ENCODE results near the gene TRNP1.

The TRNP1 gene

GRCh38 chr1:27016376-27016775 lies 22.9 kb downstream of the TRNP1 start:
- no peak for DNase-seq
- in situ Hi-C loops (cut with MboI; ENCODE audit: low pct_unique_long_range_greater_than_20kb, low sequenced_read_pairs): no loop called here

GRCh38 chr1:27017207-27017606 lies 23.7 kb downstream of the TRNP1 start:
- in situ Hi-C loops (cut with MboI; ENCODE audit: low pct_unique_long_range_greater_than_20kb, low sequenced_read_pairs): no loop called here
- no peak for DNase-seq

- in situ Hi-C loops (cut with MboI; ENCODE audit: low pct_unique_long_range_greater_than_20kb, low sequenced_read_pairs): no loop called here
- no peak for DNase-seq
Observed at GRCh38 chr1:27018316-27018715, 24.8 kb downstream of the TRNP1 start.

GRCh38 chr1:27021354-27022031 lies 28.0 kb downstream of the TRNP1 start:
- in situ Hi-C loops (cut with MboI; ENCODE audit: low pct_unique_long_range_greater_than_20kb, low sequenced_read_pairs): no loop called here
- no peak for DNase-seq

- DNase-seq: no peak
- in situ Hi-C loops (cut with MboI; ENCODE audit: low pct_unique_long_range_greater_than_20kb, low sequenced_read_pairs): no loop called here
Observed at GRCh38 chr1:27025718-27026117, 32.2 kb downstream of the TRNP1 start.

GRCh38 chr1:27026621-27027574 lies 33.4 kb downstream of the TRNP1 start:
- DNase-seq: peak; percentile 77
- in situ Hi-C loops (cut with MboI; ENCODE audit: low pct_unique_long_range_greater_than_20kb, low sequenced_read_pairs): no loop called here

GRCh38 chr1:27027575-27028250 lies 34.2 kb downstream of the TRNP1 start:
- in situ Hi-C loops (cut with MboI; ENCODE audit: low pct_unique_long_range_greater_than_20kb, low sequenced_read_pairs): no loop called here
- DNase-seq: peak; percentile 89

GRCh38 chr1:27029517-27029916 lies 36.0 kb downstream of the TRNP1 start:
- in situ Hi-C loops (cut with MboI; ENCODE audit: low pct_unique_long_range_greater_than_20kb, low sequenced_read_pairs): no loop called here
- DNase-seq: no peak

GRCh38 chr1:27031235-27032118 lies 38.0 kb downstream of the TRNP1 start:
- in situ Hi-C loops (cut with MboI; ENCODE audit: low pct_unique_long_range_greater_than_20kb, low sequenced_read_pairs): no loop called here
- DNase-seq: no peak

- in situ Hi-C loops (cut with MboI; ENCODE audit: low pct_unique_long_range_greater_than_20kb, low sequenced_read_pairs): no loop called here
- DNase-seq: no peak
Observed at GRCh38 chr1:27032119-27032461, 38.6 kb downstream of the TRNP1 start.

GRCh38 chr1:27033043-27033746 lies 39.7 kb downstream of the TRNP1 start:
- in situ Hi-C loops (cut with MboI; ENCODE audit: low pct_unique_long_range_greater_than_20kb, low sequenced_read_pairs): no loop called here

GRCh38 chr1:27035344-27035743 lies 41.9 kb downstream of the TRNP1 start:
- in situ Hi-C loops (cut with MboI; ENCODE audit: low pct_unique_long_range_greater_than_20kb, low sequenced_read_pairs): no loop called here
- DNase-seq: no peak

More at GRCh38 chr1:27033043-27033746, 39.7 kb downstream of the TRNP1 start:
- no peak for DNase-seq

- no peak for DNase-seq
- in situ Hi-C loops (cut with MboI; ENCODE audit: low pct_unique_long_range_greater_than_20kb, low sequenced_read_pairs): no loop called here
Observed at GRCh38 chr1:27036718-27037117, 43.2 kb downstream of the TRNP1 start.

- no peak for DNase-seq
- in situ Hi-C loops (cut with MboI; ENCODE audit: low pct_unique_long_range_greater_than_20kb, low sequenced_read_pairs): no loop called here
Observed at GRCh38 chr1:27037518-27037917, 44.0 kb downstream of the TRNP1 start.

- in situ Hi-C loops (cut with MboI; ENCODE audit: low pct_unique_long_range_greater_than_20kb, low sequenced_read_pairs): no loop called here
- DNase-seq: no peak
Observed at GRCh38 chr1:27038020-27038419, 44.5 kb downstream of the TRNP1 start.

GRCh38 chr1:27042670-27043069 lies 49.2 kb downstream of the TRNP1 start:
- in situ Hi-C loops (cut with MboI; ENCODE audit: low pct_unique_long_range_greater_than_20kb, low sequenced_read_pairs): loop anchor here (10.0 kb wide), 1 partner anchor 52 kb away; no protein-coding TSS in a partner anchor
- DNase-seq: no peak

- peak; percentile 86 for DNase-seq
- in situ Hi-C loops (cut with MboI; ENCODE audit: low pct_unique_long_range_greater_than_20kb, low sequenced_read_pairs): loop anchor here (10.0 kb wide), 1 partner anchor 50 kb away; no protein-coding TSS in a partner anchor
Observed at GRCh38 chr1:27044613-27045151, 51.2 kb downstream of the TRNP1 start.

GRCh38 chr1:27045973-27046558 lies 52.6 kb downstream of the TRNP1 start:
- in situ Hi-C loops (cut with MboI; ENCODE audit: low pct_unique_long_range_greater_than_20kb, low sequenced_read_pairs): loop anchor here (10.0 kb wide), 1 partner anchor 49 kb away; no protein-coding TSS in a partner anchor
- peak; percentile 81 for DNase-seq
